Ureter (tissue), 1 donor: ENCODE data around the gene TBKBP1. TPM values are rescaled to one million over a fixed set of nuclear protein-coding genes. Genes with fewer than 3 reads are reported as not detected.

Experiments
- DNase-seq: peaks from one replicate; pipeline ENCODE4 v3.0.0-alpha.2; 2020; ENCODE audit warnings: low spot score
- total RNA-seq: library from RNA; stranded (reverse); gene quantifications from one replicate; pipeline ENCODE4 v1.2.4, GENCODE V29; 2023
- donor health status: DM: yes; HTN: yes; CAD: no.

The TBKBP1 gene
- total RNA-seq, 1 donor from 2014 or later: 9.2 TPM

DNA sequence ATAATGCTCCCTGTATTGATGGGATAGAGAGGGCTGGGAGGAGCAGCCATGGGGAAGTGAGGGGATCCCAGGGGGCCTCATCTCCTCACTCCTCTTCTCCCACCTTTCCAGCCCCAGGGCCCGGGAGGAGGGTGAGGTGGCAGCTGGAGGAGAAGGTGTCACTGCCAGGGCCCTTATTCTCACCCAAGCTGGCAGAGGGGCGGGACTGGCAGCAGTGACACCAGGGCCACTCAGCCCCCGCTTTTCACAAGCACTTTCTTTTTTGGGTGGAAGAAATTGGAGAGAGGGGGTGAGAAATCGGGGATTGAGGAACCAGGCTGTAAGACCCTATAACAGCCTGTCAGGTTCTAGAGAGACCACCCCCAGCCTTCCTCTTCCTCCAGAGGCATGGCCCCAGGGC is 36.7 kb downstream of the TBKBP1 start:
- no peak for DNase-seq

DNA sequence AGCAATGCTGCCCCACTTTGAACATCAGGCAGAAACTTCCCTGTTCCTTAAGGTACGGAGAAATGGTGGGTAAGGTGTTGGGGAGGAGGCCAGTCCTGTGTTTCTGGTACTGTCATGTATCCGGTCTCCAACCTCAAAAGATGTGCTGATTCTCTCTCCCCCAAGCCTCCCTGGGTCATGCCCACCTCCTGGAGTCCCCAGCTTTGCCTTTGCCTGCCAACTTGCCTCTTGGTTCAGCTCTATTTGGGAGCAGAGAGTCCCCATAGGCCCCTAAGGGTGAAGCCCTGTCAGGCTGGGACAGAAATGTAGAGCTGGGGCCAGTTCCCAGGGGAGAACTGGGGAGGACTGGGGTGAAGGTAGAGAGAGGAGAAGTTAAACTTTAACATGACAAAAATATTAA is 37.4 kb downstream of the TBKBP1 start:
- DNase-seq: no peak

DNA sequence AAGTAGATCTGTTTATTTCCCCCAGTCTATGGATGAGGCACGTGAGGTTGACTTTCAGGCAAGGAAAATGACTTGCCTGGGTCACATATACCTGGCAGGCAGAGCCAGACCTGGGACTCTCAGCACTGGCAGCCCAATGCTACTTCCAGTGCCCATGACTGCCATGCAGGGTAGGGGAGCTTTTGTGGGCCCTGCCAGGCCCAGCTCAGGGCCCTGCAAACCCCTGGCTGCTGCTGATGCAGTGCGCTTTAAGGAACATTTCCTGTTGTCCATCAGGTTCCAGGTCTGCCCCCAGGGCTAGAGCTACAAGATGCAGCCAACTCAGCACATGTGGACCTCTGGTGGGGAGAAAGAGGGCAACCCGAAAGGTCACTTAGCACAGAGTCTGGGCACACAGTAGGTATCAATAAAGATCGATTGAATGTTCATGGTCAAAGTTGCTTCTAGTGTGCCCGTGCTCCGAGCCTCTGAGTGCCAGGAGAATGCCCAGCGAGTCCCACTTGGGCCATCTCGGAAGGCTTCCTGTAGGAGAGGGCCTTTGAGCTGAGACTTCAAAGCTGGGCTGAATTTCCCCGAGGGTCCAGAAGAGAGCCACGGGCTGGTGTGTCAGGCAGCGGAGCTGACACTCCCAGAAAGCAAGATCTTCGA is 38.6 kb downstream of the TBKBP1 start:
- DNase-seq: no peak

DNA sequence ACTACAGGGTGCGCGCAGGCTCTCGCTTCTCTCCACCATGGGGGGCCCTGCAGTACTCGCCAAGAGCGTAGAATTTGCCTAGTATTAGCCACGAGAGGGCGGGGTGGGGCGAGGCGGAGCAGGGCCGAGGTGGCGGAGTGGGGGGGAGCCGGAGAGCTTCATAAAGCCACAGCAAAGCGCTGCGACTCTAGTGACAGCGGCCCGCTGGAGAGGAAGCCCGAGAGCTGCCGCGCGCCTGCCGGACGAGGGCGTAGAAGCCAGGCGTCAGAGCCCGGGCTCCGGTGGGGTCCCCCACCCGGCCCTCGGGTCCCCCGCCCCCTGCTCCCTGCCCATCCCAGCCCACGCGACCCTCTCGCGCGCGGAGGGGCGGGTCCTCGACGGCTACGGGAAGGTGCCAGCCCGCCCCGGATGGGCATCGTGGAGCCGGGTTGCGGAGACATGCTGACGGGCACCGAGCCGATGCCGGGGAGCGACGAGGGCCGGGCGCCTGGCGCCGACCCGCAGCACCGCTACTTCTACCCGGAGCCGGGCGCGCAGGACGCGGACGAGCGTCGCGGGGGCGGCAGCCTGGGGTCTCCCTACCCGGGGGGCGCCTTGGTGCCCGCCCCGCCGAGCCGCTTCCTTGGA is 39.2 kb downstream of the TBKBP1 start, which contains the start of gene TBX21:
Gene TBX21 (plus strand): TSS at position 190 of the 627 bp plus-strand sequence. CDS start 219 bp downstream, at position 409.
- DNase-seq: peak; percentile 72

DNA sequence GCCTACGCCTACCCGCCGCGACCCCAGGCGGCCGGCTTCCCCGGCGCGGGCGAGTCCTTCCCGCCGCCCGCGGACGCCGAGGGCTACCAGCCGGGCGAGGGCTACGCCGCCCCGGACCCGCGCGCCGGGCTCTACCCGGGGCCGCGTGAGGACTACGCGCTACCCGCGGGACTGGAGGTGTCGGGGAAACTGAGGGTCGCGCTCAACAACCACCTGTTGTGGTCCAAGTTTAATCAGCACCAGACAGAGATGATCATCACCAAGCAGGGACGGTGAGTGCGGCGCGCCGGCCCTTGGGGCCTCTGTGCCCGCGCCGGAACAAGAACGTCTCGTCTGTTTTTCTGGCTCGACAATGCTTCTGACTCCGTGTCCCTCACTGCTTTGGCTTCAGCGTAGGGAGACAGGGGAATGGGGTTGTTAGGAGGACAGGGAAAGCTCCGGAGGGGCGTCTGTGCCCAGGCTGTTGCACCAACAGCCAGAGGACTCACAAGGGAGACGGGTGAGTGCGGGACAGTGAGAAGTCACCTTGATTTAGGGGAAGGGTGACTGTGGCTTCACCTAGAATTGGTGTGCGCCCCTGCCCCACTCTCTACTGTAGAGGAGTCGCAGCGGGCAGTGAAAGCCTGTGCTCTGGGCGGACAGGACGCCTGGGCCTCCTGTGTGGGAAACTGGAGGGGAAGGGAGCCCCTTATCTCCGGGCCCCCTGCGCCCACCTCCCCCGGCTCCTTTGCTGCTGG is 39.9 kb downstream of the TBKBP1 start:
- DNase-seq: no peak

DNA sequence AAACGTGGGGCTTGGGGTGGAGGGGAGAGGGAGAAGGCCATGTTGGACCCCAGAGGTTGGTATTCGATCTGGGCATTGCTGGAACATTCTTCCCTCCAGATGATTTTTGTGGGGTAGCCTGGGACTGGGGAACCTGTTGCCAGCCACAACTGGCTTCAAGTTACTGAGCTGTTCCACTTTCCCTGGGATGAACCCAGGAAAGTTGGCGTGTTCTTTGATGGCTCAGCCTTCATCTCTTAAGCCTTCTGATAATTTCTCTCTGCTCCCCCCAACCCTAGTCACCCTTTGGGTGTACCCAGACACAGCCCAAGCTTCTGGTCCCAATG is 41.1 kb downstream of the TBKBP1 start:
- DNase-seq: no peak

DNA sequence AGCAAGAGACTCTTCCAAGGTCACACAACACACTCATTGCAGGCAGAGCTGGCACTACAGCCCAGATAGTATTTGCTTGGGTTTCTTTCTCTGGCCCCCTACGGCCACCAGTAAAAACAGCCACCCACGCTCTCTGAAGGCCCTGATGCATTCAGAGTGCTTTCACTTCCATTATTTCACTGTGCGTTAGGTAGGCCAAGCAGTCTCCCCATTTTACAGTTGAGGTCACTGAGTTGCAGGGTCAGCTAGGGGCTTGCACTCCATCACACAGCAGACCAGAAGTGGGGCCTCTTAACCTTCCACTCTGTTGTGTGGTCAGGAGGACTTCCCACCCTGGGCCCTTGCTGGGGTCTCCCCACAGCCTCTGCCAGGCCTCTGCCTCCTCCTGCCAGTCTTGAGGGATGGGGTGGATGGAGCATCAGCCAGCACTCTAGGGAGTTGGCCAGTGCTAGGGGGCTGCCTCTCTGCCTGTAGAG is 41.6 kb downstream of the TBKBP1 start:
- DNase-seq: no peak

DNA sequence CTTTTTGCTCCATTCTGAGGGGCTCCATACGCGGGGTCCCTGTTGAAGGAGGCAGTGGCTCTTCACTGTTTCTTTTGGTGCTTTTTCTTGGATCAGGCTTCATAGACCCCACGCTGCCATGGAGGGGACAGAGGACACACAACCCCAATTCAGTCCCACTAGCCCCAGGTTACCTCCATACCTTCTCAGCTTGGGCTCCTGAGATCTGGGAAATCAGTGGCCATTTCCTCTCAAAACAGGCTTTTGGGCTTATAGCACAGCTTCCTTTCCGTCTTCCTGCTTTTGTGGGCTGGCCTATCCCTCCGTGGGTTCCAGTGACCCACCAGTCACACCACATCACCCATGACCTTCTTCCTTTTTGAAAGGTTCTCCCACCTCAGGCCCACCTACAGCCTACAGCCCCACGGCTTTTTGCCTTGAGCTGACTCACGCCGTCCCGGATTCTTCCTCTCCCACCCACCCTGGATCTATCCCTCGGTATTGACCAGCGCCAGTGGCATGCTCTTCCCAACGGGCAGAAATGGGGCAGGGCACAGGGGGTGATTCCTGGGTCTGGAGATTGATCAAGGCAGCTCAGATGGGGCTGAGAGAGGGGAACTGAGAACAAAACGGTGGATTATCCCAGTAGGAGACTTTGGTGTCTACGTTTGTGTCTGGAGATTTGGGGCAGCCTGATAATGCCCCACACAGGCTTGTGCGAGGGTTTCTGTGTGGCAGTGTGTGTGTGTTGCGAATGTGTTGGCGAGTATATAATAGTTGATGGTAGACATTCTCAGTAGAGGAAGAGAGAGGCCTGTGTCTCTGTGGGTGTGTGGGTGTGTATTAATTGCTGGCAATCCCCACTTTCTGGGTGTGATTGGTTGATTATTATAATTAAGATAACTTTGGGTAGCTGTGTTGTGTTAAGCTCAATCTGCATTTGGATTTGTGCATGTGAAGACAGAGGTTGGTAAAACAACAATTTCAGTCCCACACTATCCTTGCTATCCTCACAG is 42.8 kb downstream of the TBKBP1 start:
- DNase-seq: no peak

DNA sequence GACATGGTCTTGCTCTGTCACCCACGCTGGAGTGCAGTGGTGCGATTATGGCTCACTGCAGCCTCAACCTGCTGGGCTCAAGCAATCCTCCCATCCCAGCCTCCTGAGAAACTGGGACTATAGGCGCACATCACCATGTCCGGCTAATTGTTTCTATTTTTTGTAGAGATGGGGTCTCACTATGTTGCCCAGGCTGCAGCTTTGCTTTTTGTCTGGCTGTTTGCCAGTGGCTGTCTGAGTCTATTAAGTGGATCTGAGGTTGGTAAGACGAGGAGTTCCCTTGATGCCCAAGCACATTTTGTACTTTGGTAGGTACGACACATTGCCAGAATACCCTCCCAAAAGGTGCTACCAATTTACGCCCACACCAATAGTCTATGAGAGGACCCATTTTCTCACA is 44.2 kb downstream of the TBKBP1 start:
- DNase-seq: no peak

DNA sequence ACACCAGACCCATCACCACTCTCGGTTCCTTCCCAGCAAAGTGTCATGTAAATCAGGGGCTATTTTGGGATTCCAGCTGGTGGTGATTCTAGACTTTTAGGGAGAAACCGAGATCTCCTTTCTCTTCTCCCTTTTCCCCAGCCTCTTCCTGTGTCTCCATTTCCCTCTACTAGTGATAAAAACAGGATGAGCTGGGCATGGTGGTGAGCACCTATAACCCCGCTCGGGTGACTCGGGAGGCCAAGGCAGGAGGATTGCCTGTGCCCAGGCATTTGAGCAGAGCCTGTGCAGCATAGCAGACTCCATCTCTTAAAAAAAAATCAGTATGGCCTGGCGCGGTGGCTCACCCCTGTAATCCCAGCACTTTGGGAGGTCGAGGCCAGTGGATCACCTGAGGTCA is 45.2 kb downstream of the TBKBP1 start:
- peak; percentile 15 for DNase-seq

DNA sequence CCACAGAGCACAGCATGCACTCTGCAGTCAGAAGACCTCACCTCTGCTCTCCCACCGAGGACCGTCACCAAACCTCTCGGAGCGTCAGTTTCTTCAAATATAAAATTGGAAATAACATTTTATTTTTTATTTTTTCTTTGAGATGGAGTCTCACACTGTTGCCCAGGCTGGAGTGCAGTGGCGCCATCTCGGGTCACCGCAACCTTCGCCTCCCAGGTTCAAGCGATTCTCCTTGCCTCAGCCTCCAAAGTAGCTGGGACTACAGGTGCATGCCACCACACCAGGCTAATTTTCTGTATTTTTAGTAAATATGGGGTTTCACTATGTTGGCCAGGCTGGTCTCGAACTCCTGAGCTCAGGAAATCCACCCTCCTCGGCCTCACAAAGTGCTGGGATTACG is 46.0 kb downstream of the TBKBP1 start:
- peak; percentile 19 for DNase-seq

DNA sequence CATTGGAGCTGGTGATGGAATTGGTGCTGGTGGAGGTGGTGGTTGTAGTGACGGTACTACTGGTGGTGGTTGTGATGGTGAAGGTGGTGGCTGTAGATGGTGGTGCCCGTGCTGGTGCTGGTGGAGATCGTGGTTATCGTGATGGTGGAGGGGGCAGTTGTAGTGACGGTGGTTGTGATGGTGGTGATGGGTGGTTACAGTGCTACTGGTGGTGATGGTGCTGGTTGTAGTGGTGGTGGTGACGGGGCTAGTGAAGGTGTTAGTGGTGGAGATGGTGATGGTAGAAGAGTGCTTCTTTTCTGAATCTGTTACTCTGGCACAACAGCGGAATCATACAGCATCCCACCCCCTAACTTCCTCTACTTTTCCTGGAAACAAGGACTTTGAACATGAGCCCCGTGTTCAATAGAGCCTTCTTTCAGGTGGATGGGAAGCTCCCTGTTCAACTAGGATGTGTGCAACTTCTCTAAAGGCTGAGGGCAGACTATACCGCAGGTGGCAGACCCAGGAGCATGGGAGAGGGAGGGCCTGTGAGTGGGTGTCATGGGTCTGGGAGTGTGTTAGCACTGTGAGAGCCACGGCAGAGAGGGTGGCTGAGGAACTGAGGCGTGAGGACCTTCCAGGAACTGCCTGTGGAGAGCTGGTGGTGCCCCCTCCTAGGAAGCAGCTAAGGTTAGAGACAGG is 47.3 kb downstream of the TBKBP1 start:
- DNase-seq: peak; percentile 8

DNA sequence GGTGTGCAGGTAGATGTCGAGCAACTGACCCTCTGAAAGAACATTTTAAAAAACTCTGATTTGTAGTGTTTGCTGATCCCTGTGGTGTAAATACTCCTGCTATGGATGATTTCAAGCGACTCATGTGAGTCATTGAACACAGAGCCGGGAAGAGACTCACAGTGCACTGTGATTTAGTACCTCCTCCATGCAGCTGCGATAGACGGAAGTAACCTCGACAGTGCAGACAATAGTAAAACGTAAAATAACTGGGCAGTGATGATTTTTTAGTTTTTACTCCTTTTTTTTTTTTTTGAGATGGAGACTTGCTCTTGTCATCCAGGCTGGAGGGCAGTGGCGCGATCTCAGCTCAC is 47.8 kb downstream of the TBKBP1 start:
- DNase-seq: peak; percentile 3

DNA sequence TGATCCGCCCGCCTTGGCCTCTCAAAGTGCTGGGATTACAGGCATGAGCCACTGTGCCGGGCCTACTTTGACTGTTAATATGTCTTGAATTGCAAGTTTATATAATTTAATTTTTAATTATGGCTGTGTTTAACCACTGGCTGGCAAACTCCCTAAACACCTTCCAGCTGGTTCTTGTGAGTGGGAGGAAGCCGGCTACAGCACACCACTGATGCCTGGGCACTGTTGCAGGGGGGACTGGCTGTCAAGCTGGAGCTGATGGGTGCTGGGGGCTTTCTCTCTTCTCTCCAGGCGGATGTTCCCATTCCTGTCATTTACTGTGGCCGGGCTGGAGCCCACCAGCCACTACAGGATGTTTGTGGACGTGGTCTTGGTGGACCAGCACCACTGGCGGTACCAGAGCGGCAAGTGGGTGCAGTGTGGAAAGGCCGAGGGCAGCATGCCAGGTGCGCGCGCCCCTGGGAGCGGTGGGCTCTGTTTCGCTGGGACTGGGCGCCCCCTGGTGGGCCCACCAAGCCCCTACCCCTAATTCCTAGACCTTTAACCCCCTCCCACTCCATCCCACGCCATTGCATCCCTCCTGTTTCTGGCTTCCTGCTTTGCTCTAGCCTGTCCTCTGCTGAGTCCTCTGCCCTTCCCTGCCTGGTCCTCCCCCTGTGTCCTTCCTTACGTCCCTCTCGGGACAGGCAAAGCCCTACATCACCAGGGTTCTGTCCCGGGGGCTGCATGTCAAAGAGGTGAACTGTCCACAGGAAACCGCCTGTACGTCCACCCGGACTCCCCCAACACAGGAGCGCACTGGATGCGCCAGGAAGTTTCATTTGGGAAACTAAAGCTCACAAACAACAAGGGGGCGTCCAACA is 48.6 kb downstream of the TBKBP1 start:
- DNase-seq: peak; percentile 39

DNA sequence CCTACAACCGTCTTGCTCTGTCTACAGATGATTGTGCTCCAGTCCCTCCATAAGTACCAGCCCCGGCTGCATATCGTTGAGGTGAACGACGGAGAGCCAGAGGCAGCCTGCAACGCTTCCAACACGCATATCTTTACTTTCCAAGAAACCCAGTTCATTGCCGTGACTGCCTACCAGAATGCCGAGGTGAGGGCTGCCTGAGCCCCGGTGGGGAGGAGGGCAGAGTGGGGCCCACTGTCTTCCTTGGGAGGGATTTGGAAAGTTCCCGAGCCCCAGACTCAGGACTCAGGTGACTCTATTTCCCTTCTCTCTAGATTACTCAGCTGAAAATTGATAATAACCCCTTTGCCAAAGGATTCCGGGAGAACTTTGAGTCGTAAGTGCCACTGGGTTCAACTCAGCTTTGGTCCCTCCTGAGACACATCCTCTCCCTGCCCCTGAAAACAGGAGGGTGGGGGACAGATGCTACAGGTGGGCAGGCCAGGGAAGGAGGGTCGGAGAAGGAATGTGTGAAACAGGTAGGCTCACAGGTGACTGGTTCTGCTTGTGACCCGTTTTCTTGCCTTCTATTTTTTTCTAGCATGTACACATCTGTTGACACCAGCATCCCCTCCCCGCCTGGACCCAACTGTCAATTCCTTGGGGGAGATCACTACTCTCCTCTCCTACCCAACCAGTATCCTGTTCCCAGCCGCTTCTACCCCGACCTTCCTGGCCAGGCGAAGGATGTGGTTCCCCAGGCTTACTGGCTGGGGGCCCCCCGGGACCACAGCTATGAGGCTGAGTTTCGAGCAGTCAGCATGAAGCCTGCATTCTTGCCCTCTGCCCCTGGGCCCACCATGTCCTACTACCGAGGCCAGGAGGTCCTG is 50.4 kb downstream of the TBKBP1 start:
- DNase-seq: peak; percentile 36

DNA sequence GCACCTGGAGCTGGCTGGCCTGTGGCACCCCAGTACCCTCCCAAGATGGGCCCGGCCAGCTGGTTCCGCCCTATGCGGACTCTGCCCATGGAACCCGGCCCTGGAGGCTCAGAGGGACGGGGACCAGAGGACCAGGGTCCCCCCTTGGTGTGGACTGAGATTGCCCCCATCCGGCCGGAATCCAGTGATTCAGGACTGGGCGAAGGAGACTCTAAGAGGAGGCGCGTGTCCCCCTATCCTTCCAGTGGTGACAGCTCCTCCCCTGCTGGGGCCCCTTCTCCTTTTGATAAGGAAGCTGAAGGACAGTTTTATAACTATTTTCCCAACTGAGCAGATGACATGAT is 51.0 kb downstream of the TBKBP1 start:
- no peak for DNase-seq

DNA sequence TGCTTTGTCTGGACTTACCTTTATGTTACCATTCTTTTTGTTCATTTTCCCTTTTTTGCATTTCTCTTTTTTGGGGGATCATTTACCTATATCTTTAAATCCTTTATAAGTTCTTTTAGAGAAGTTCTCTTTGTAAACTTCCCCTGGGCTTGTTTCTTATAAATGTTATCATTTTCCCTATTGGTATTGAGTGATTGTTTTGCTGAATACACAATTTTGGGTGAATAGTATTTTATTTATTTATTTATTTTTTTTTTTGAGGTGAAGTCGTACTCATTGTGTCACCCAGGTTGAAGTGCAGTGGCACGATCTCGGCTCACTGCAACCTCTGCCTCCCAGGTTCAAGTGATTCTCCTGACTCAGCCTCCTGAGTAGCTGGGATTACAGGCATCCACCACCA is 57.5 kb downstream of the TBKBP1 start:
- DNase-seq: peak; percentile 12

DNA sequence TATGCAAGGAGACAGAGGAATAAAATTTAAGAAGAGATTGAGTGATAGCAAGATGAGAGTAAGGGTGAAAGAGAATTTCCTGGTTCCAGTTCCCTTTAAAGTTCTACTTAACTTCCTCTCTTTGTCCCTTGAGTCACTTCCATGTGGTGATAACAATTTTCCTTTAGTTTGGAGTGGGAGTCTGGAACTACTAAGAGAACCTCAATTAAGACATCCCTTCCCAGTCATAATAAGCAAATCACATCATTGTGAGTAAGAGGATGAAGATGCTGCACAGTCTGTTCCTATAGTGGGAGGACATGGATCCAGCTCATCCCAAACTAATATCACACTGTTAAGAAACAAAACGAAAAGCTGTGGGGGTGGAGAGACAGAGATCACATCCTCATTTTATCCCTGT is 63.4 kb downstream of the TBKBP1 start:
- no peak for DNase-seq

DNA sequence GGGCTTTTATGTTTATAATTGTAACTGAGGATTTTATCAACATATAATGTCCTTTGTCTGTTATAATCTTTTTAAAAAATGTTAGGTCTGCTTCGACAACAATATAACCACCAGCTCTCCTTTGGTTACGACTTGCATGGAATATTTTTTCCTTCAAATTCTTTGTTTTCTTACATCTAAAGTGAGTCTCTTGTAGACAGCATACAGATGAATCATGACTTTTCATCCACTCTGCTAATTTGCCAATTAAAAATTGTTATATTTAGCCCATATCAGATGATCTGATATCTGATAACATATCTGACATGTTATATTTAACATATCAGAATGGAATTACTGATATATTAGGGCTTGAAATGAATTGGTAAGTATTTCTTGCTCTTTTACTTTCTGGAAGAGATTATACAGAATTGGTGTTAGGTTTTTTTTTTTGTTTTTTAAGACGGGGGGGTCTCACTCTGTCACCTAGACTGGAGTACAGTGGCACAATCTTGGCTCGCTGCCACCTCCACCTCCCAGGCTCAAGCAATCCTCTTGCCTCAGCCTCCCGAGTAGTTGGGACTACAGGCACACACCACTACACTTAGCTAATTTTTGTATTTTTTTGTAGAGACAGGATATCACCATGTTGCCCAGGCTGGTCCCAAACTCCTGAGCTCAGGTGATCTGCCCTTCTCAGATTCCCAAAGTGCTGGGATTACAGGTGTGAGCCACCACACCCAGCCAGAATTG is 66.6 kb downstream of the TBKBP1 start:
- no peak for DNase-seq
